GM19397 (cell line): ENCODE data around the gene NEK11.

Experiments used
- ATAC-seq: cut with Tn5 transposase; IDR thresholded peaks from one replicate; pipeline ENCODE4 v1.9.1; 2021; ENCODE audit warnings: mild to moderate bottlenecking, moderate library complexity; ENCODE audit not compliant: unreplicated experiment

The NEK11 gene

DNA sequence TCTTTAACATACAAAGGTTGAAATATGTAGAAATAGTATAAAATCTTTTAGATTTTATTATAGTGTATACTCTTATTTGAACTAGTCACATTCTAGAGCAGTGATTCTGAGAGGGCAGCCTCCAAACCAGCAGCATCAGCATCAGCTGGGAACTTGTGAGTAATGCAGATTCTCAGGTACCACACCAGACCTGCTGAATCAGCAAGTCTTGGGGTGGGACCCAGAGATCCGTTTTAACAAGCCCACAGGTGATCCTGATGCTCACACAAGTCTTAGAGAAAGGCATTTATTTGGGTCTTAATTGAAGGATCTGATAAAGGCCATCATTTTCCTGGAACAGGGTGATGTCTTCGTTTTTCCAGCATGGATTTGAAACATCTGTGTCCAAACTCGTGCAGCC lies 195.9 kb downstream of the NEK11 start:
- ATAC-seq: no peak

DNA sequence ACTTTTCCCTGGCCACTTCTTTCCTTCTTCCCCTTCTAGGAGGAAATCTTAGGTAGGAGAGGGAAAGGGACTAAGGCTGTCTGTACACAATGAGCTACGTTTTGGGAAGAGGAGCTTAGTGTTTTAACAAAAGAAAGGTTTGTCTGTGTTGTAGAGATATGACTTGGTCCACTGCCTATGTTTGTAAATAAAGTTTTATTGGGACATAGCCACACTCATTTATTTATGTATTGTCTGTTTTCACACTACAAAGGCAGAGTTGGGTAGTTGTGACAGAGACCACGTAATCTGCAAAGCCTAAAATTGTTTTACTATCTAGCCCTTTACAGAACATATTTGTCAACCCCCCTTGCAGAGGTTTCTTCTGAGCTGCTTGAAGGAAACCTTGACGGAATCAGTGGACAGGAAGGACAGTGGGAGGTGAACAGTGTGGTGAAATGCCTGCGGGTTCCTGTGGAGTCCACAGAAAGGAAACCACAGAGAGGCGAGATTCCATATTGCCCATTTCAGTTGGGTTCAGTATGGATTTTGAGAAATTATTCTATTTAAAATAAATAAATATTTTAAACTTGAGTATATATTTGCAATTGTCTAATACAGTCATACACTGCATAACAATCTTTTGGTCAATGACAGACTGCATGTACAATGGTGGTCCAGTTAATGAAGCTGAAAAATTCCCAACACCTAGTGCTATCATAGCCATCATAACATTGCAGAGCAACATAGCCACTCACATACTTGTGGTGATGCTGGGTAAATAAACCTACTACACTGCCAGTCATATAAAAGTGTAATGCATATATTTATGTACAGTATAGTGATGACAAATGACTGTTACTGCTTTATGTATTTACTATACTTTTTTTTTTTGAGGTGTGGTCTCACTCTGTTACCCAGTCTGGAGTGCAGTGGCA lies 197.0 kb downstream of the NEK11 start:
- no peak for ATAC-seq

DNA sequence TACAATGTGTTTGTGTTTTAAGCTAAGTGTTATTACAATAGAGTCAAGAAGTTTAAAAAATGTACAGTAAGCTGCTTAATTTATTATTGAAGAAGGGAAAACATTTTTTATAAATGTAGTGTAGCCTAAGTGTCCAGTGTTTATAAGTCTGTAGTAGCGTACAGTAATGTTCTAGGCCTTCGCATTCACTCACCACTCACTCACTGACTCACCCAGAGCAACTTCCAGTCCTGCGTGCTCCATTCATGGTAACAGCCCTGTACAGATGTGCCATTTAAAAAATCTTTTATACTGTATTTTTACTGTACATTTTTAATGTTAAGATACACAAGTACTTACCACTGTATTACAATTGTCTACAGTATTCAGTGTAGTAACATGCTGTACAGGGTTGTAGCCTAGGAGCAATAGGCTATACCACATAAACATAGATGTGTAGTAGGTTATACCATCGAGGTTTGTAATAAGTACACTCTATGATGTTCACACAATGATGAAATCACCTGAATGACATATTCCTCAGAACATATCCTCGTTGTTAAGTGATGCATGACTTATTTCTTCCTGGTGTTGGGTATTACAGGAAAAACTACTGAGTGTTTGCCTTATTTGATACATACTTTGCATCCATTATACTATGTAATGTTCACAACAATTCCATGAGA lies 198.3 kb downstream of the NEK11 start:
- no peak for ATAC-seq

DNA sequence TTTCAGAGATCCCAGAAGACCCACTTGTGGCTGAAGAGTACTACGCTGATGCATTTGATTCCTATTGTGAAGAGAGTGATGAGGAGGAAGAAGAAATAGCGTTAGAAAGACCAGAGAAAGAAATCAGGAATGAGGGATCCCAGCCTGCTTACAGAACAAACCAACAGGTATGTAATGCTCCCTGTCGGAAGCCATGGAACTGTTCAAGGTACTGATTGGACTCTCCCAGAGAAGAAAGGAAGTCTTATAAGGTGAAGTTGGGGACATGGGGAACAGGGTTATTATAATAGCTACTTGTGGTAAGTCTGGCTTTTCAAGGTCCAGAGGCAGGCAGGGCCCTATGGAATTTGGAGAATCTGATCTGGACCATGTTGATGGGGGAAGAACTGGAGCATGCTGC lies 201.8 kb downstream of the NEK11 start:
- ATAC-seq: no peak

DNA sequence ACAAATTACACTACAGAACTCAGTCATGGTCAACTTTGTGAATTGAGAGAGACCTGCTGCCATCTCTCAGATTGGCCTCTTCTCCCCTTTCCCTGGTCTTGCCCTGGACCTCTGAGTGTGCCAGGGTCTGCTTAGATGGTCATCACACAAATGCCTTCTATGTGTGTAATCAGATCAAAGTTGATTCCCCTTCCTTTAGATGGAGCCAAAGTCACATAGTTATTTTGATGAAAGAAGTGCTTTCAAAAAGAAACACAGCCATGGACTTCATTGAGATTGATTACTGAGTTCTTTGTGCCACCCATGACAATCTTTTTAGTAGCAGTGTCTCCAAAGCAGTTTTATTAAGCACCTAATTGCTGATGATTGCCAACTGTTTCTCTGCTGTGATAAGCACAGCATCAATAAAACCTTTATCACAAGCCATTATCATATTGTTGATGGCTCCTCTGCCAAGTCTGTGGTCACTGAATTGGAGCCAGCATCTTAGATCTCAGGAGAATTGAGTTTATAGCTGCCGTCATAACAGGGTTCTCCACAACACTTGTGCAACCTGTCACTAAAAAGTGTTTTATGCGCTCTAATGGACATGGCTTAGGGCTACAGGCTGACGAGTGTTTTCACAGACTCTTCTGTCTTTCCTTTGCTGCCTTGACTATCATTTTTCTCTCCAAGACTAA lies 205.2 kb downstream of the NEK11 start:
- no peak for ATAC-seq

DNA sequence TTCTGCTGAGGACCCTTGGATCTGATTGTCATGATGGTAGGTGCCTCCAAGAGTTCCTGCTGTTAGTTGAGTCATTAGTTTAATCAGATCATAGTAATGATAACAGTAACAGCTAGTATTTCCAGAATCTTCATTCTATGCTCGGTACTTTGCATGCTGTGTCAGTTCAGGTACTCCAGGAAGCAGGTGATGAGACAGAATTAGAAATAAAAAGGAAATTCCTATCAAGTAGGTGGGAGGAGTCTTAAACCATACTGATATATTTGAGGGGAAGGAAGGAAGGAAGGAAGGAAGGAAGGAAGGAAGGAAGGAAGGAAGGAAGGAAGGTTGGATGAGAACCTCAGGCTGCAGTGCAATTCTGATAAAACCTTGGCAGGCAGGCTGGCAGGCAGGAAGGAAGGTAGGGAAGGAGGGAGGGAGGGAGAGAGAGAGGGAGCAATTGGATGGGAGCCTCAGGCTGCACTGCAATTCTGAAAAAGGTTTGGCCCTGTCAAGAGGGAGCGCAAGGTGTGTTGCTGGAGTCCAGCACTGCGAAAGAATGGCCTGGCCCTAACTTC lies 206.1 kb downstream of the NEK11 start:
- no peak for ATAC-seq

DNA sequence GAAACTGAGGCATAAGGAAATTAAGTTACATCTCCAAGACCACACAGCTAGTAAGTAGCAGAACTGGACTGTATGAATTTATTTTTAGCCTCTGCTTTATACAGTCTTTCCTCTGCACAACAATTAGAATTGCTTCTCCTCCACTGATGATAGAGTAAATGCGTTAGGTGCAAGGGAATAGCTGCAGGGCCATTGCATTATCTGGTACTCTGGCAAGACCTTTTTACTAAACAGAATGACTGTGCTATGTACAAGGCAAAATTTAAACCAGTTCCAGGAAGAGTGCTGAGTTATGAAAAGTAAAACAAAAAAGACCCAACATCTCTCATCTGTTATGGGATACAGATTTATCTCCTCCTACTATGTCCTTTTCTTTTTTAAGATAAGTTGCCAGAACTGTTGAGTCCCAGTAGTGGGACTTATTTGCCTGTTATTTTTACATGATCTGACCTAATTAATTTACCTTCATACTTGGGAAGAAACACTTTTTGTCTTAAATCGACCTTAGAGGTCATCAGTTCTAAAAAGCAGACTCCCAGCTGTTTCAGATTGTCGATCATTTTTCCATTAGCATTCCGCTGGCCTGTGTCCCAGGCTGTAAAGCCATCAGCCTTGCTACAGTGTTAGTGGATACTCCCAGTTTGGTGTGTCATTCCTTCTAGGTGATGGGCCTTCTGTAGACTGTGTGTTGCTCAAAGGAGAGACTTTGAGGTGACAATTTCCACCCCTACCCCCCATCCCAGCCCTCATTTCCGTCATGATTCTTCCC lies 207.4 kb downstream of the NEK11 start:
- no peak for ATAC-seq

DNA sequence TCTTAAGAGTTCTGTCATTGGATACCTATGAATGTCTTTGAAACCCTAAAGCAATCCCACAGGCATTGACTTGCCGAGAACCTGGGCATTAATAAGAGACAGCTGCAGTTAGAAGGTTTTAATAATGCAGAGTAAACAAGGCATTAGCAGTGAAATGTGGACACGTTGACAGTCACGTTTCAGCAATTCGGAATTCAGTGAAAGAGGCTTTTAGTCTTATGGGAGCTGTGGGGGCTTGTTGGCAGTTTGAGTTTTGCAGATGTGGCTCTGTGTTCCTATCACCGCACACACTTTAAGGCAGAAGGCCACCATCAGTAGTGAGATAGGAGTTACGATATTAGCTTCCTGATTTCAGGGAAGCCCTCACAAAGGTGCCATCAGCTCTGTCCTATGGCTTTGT lies 209.7 kb downstream of the NEK11 start:
- ATAC-seq: no peak

DNA sequence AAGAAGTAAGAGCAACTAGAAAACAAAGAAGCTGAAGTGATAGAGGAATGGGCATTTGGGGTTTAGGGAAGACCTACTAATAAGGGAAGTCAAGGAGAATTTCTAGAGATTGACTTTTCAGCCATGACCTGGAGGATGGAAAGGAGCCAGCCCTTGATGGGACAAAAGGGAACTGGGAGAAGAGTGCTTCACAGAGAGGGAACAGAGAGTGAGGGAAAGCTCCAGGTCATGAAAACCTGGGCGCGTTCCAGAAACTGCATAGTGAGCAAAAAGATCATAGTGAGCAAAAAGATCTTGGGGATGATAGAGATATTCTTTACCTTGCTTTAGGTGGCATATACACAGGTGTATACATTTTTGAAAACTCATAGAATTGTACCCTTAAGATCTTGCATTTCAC lies 211.8 kb downstream of the NEK11 start:
- ATAC-seq: no peak

DNA sequence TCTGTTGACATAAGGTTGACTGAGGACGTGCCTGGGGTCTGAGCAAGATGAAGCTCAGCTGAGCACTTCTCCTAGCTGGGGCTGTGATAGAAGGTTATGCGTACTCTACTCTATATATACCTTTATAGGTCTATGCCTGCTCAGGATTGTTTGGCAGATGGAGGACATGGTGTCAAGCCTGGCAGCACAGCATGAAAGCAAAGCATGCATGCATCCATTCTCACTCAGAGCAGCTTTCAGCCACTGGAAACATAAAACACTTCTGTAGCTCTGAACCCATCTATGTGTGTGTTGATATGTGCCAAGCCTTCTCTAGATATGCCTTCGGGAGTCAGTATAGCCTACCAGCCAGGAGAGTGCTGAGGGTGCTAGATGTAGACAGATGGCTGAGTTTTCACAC lies 212.6 kb downstream of the NEK11 start:
- no peak for ATAC-seq

DNA sequence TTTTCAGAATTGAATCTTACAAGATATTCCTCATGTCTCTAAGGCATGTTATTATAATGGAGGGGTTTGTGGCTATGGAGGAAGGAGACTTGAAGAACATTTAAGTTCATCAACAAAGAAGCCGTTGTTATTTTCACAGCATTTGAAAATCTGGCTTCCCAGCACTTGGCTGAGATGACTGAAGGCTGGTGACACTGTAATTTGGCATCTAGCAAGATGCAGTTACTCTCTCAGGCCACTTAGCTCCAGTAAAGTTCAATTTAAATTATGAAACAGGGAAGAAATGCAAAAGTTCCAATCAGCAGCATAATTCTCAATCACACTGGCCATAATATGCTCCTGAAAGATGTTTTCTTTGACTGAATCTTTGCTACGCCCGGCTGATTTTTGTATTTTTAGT lies 215.5 kb downstream of the NEK11 start:
- no peak for ATAC-seq

DNA sequence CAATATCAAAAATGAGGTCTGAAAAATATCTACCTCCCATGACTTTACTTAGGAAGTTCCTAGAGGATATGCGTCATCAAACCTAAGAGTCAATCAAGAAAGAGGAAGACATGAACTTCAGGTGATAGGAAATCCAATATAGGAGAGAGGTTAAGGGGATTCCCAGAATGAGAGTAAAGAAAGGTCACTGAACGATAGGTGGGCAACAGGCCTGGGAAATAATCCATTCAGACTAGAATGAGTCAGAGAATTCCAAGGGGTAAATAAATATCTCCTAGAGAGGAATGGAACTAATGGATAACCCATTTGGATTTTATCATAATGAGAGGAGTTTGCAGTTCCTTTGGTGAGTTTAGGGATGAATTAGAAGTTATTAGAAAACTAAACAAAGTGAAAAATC lies 223.8 kb downstream of the NEK11 start:
- no peak for ATAC-seq

DNA sequence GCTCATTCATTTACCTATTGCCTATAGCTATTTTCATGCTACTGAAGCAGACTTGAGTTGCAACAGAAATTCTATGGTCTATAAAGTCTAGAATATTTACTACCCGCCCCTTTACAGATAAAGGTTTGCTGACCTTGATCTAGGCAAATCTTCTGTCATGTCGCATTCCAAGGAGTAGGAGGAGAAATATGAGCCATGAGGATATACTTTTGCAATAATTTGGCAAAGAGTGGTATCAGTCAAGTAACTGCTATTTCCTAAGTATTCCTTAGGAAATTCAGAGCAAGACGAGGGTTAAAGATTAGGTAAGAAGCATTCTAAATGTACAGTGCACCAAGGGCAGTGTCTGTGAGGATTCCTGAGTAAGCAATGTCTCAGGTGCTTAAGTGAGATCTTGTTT lies 233.8 kb downstream of the NEK11 start:
- no peak for ATAC-seq

DNA sequence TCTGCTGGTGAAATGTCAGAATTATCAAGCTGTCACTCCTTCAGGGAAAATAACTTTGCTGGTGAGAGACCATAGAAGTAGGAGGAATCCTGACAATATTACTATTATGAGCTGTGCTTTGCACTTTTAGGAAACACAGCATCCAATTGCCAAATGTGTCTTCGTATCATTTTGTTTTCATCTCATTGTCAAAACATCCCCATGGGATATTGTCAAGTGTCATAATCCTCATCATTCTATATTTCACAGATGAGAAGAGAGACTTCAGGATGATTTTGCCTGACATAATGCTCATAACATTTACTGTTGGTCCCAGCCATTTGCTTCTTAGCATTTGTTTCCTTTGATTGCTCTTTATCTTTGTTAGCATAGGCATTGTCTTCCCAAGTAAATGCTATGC lies 234.4 kb downstream of the NEK11 start:
- ATAC-seq: no peak

DNA sequence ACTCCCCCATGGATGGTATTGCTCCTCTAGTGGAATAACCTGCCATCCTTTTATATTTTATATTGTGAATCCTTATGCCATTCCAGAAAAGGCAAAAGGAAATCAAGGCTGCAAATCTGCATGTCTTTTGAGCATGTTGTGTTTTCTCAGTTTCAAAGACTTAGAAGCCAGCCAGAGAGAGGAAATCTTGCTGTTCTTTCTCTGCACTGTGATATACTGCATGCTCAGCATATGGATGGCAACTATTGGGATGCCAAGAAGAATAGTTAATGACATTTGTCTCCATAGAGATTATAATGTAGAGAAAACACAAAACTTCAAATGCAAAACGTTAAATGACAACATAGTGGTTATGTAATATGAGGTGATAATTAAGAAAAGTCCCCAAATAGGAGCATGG lies 248.9 kb downstream of the NEK11 start:
- ATAC-seq: no peak

DNA sequence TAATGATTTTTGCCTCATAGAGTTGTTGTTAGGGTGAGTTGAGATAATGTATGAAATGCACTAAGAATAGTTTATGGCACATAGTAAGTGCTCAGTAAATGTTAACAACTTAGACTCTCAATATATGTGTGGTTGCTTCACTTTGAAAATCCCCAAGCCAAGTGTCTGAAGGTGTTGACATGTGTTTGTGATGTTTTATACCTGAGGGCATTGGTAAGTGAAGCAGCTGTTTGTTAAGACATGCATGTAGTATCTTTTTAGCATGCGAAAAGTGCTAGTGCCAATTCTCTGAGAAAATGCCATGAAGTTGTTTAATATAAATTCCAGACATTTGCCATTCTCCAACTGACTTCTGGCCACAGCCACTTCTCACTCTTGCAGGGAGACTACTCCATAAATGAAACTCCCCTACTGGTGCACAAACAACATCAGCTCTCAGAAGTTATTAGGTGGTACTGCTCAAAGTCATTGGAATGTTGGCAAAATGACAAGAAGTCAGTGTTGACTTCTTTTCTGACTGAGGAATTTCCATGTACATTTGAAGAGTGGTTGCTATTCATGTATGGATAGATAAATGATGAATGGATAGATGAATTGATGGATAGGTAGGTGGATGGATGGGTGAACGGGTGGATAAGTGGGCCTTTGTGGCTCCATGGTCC lies 251.3 kb downstream of the NEK11 start:
- no peak for ATAC-seq

DNA sequence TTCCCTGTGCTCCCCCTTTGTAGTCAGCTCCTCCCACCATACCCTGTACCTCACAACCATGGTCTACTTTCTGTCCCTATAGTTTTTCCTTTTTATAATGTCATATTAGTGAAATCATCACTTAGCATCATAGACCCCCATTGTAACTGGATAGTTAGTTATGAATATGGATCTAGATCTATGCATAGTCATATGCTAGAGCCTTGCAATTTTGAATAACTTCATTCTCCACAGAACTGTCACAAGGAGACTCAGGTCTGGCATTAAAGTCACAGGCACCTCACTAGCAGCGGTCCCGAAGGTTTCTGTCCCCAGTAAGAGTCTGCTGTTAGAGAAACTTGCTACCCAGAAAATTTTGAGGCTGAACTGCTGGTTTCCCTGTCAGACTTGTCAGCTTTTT lies 252.9 kb downstream of the NEK11 start:
- no peak for ATAC-seq

DNA sequence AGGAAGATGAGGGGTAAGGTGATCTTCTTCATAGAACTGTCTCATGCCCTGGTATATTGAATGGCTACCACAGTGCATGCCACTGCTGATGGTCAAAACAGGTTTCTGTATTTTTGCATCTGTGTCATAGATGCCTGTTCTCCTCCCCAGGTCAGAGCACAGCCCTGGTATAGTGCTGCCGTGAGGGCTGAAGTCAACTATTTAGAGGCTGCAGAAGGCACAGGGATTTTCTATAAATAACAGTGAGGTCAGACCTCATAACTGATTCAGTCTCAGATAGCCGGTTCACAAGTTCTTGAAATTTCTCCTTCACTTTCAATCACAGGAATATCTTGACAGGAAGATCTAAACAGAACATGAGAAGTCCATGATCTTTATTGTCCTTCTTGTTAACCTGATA lies 255.7 kb downstream of the NEK11 start:
- no peak for ATAC-seq

DNA sequence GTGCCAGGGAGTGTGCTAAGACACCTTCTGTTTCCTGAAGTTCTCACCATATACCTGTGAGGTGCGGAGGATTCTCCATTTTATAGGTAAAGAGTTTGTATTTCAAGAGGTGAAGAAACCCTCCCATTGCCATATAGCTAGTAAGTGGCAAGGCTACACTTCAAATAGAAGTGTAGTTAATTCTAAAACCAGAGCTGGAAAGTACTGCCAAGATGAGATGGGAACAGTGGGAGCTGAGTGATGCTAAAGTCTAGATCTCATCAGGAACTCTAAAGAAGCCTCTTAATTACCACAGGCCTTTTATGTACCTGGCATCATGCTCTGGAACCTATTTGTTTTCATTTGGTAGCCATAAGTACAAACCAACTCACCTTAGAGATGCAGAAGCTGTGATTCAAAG lies 256.3 kb downstream of the NEK11 start:
- ATAC-seq: no peak

DNA sequence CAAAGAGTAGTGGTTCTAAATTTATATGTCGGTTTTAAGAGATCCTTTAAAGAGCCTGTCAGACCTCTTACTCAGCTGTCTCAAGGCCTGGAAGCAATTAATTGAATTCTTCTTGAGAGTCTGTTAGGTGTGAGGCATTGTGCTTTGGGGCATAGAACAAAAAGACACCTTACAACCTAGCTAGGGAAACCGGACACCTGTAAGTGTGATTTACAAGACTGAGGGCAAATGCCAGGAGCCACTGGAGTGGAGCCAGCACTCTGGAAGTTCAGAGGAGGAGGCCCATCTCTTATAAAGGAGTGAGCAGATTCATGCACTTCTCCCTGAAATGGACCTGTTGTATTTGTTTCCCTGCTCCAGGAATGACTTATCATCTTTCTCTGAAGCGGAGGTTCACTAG lies 257.2 kb downstream of the NEK11 start:
- ATAC-seq: no peak
